ENCODE data around the gene THSD4. TPM values are rescaled to one million over a fixed set of nuclear protein-coding genes. Genes with fewer than 3 reads are reported as not detected.
A peak's percentile ranks its signal among the peaks of the same experiment; 100 is the strongest.

Gene THSD4
- total RNA-seq, 1 donor, result 15.6 TPM

DNA sequence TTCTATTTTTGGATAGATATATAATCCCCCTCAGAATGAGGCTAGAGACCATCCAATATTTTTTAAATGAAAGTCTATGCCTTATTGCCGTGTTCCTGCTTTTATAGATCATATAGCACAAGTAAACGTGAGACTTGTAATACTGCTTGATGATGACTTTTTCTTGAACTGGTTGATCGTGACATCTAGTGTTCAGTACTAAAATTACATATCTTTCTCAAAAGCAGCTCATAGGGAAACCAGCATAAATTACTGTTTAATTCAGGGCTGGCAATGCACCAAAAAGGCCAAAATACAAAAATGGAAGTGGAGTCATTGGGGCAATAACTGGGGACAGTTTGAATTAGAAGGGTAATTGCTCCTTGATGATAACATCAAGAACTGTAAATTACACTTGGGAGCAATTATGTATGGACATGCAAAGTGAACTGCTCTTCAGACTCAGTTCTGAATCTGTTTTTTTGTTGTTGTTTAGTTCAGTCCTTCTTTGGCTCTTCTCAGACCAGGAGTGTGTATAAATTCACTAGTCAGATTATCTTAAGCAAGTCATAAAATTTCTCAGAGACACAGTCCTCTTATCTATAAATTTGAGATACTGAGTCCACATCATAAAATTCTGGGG is 325.3 kb downstream of the THSD4 start:
- peak; percentile 59 for DNase-seq (ENCODE audit: insufficient read length, low spot score, missing footprints)
- Histone ChIP-seq H3K36me3 (ENCODE audit: insufficient read depth, low read length) (no peaks in the 10 kb centered on the region), H3K4me2 (ENCODE audit: insufficient read depth, low read length) (no peak overlapping the region), H3K4me3 (ENCODE audit: insufficient read depth, low read length) (no peak overlapping the region), H4K20me1 (ENCODE audit: insufficient read depth, low read length) (no peaks in the 10 kb centered on the region), H3K79me2 (ENCODE audit: insufficient read depth, low read length) (no peaks in the 10 kb centered on the region), H3K27ac (ENCODE audit: low read depth, low read length) (no peak overlapping the region), H3K9me3 (ENCODE audit: low read depth, low read length) (no peaks in the 10 kb centered on the region), H3K27me3 (ENCODE audit: insufficient read depth, low read length) (no peaks in the 10 kb centered on the region), H2AFZ (ENCODE audit: low read length) (no peak overlapping the region), H3K4me1 (ENCODE audit: insufficient read depth, low read length) (peaks cover 17% of the 10 kb centered on the region)
- TF ChIP-seq, protein P1, sequence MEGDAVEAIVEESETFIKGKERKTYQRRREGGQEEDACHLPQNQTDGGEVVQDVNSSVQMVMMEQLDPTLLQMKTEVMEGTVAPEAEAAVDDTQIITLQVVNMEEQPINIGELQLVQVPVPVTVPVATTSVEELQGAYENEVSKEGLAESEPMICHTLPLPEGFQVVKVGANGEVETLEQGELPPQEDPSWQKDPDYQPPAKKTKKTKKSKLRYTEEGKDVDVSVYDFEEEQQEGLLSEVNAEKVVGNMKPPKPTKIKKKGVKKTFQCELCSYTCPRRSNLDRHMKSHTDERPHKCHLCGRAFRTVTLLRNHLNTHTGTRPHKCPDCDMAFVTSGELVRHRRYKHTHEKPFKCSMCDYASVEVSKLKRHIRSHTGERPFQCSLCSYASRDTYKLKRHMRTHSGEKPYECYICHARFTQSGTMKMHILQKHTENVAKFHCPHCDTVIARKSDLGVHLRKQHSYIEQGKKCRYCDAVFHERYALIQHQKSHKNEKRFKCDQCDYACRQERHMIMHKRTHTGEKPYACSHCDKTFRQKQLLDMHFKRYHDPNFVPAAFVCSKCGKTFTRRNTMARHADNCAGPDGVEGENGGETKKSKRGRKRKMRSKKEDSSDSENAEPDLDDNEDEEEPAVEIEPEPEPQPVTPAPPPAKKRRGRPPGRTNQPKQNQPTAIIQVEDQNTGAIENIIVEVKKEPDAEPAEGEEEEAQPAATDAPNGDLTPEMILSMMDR (IDR thresholded peaks at IDR 0.05; ENCODE audit: extremely low read depth, low read depth, low read length), result peak; percentile 58

DNA sequence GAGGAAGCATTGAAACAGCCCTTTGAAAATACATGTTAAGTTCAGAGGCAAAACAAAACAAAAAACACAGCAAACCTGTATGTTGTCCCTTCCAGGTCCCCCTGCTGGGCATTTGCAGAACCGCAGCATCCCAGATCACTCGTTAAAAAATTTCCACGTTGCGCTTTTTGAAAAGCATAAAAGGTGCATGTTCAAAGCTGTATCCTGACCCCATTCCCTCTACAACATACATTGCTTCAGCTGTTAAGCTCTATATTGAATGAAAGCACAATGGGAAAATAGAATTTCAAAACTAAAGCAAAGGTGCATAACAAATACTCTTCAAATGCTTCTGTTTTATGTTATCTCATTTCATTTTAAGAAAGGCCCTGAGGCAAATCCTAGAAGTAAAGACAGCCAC is 328.3 kb downstream of the THSD4 start:
- no peaks in the 10 kb centered on the region for H3K79me2 ChIP-seq (ENCODE audit: insufficient read depth, low read length)
- TF ChIP-seq, protein P1 (IDR thresholded peaks at IDR 0.05; ENCODE audit: extremely low read depth, low read depth, low read length), result peak; percentile 91
- H3K27ac ChIP-seq (ENCODE audit: low read depth, low read length), result no peak overlapping the region
- no peaks in the 10 kb centered on the region for H3K9me3 ChIP-seq (ENCODE audit: low read depth, low read length)
- H3K27me3 ChIP-seq (ENCODE audit: insufficient read depth, low read length), result no peaks in the 10 kb centered on the region
- peaks cover 26% of the 10 kb centered on the region for H3K4me1 ChIP-seq (ENCODE audit: insufficient read depth, low read length)
- H3K4me3 ChIP-seq (ENCODE audit: insufficient read depth, low read length), result no peak overlapping the region
- no peak overlapping the region for H3K4me2 ChIP-seq (ENCODE audit: insufficient read depth, low read length)
- DNase-seq (ENCODE audit: insufficient read length, low spot score, missing footprints), result no peak
- no peaks in the 10 kb centered on the region for H3K36me3 ChIP-seq (ENCODE audit: insufficient read depth, low read length)
- H4K20me1 ChIP-seq (ENCODE audit: insufficient read depth, low read length), result no peaks in the 10 kb centered on the region
- no peak overlapping the region for H2AFZ ChIP-seq (ENCODE audit: low read length)

- DNase-seq (ENCODE audit: insufficient read length, low spot score, missing footprints), result no peak
- peaks cover 24% of the 10 kb centered on the region for H3K4me1 ChIP-seq (ENCODE audit: insufficient read depth, low read length)
Measured at GRCh38 chr15:71444032-71444810, 328.9 kb downstream of the THSD4 start.

More at GRCh38 chr15:71444032-71444810, 328.9 kb downstream of the THSD4 start:
- H2AFZ ChIP-seq (ENCODE audit: low read length), result no peak overlapping the region
- no peaks in the 10 kb centered on the region for H3K36me3 ChIP-seq (ENCODE audit: insufficient read depth, low read length)
- no peaks in the 10 kb centered on the region for H3K79me2 ChIP-seq (ENCODE audit: insufficient read depth, low read length)
- H3K4me3 ChIP-seq (ENCODE audit: insufficient read depth, low read length), result no peak overlapping the region
- no peaks in the 10 kb centered on the region for H3K27me3 ChIP-seq (ENCODE audit: insufficient read depth, low read length)
- H3K4me2 ChIP-seq (ENCODE audit: insufficient read depth, low read length), result no peak overlapping the region
- H4K20me1 ChIP-seq (ENCODE audit: insufficient read depth, low read length), result no peaks in the 10 kb centered on the region
- H3K9me3 ChIP-seq (ENCODE audit: low read depth, low read length), result no peaks in the 10 kb centered on the region
- TF ChIP-seq, protein P1 (IDR thresholded peaks at IDR 0.05; ENCODE audit: extremely low read depth, low read depth, low read length), result no peak
- H3K27ac ChIP-seq (ENCODE audit: low read depth, low read length), result no peak overlapping the region
